HG03442 (cell line): ENCODE measurements around the gene PVALB.

Experiments
- ATAC-seq: cut with Tn5 transposase; IDR thresholded peaks from one replicate; pipeline ENCODE4 v1.9.1; 2021; ENCODE audit warnings: mild to moderate bottlenecking, moderate library complexity; ENCODE audit not compliant: unreplicated experiment

Gene PVALB

GRCh38 chr22:36846949-36847348 is 30.1 kb upstream of the PVALB start:
- ATAC-seq, result no peak

GRCh38 chr22:36846271-36846670 is 29.4 kb upstream of the PVALB start:
- ATAC-seq, result no peak

GRCh38 chr22:36840106-36840505 is 23.3 kb upstream of the PVALB start:
- no peak for ATAC-seq

- ATAC-seq, result no peak
These were observed 22.7 kb upstream of the PVALB start for GRCh38 chr22:36839356-36840073.

GRCh38 chr22:36838119-36839030 is 21.5 kb upstream of the PVALB start:
- no peak for ATAC-seq

- no peak for ATAC-seq
These were observed 19.1 kb upstream of the PVALB start for GRCh38 chr22:36835903-36836302.

- ATAC-seq, result no peak
These were observed 16.2 kb upstream of the PVALB start for GRCh38 chr22:36833073-36833472.

- ATAC-seq, result no peak
These were observed 14.9 kb upstream of the PVALB start for GRCh38 chr22:36831717-36832116.

- ATAC-seq, result no peak
These were observed 14.4 kb upstream of the PVALB start for GRCh38 chr22:36831206-36831605.

- no peak for ATAC-seq
These were observed 13.8 kb upstream of the PVALB start for GRCh38 chr22:36830601-36831000.

GRCh38 chr22:36829370-36830002 is 12.7 kb upstream of the PVALB start:
- ATAC-seq, result no peak

- ATAC-seq, result no peak
These were observed 12.0 kb upstream of the PVALB start for GRCh38 chr22:36828815-36829214.

- no peak for ATAC-seq
These were observed 9.4 kb upstream of the PVALB start for GRCh38 chr22:36826262-36826661.

- ATAC-seq, result no peak
These were observed 7.8 kb upstream of the PVALB start for GRCh38 chr22:36824655-36825054.

GRCh38 chr22:36823186-36823839 is 6.5 kb upstream of the PVALB start:
- no peak for ATAC-seq

- ATAC-seq, result no peak
These were observed 5.7 kb upstream of the PVALB start for GRCh38 chr22:36822581-36822980.

GRCh38 chr22:36819112-36819511 is 2.3 kb upstream of the PVALB start:
- ATAC-seq, result no peak

GRCh38 chr22:36818010-36818642 is 1.3 kb upstream of the PVALB start:
- ATAC-seq, result no peak

GRCh38 chr22:36817525-36817848 is 652 bp upstream of the PVALB start:
- no peak for ATAC-seq

- ATAC-seq, result no peak
These were observed 548 bp downstream of the PVALB start for GRCh38 chr22:36816339-36816635.
